Measurements from ENCODE around the gene NPFF. TPM values are rescaled to one million over a fixed set of nuclear protein-coding genes. Genes with fewer than 3 reads are reported as not detected.

Gene NPFF
- total and polyA plus RNA-seq, 4 donors = not detected

GRCh38 chr12:53532524-53533445 is 25.5 kb upstream of the NPFF start:
- no peaks in the 10 kb centered on the region for H3K9me3 ChIP-seq (ENCODE audit: control insufficient read depth in 4 of 4, low read length in 3 of 4)
- no peak overlapping the region for H3K27ac ChIP-seq (ENCODE audit: low read depth in 1 of 2, low read length in 2 of 2)
- H3K4me1 ChIP-seq (ENCODE audit: control insufficient read depth in 4 of 4, insufficient read depth in 4 of 4, low read length in 3 of 4) = peaks cover 0 to 2% (median 0%) of the 10 kb centered on the region in 4 donors
- no peak for DNase-seq (ENCODE audit: low spot score)
- no peak overlapping the region for H3K9ac ChIP-seq (ENCODE audit: low read depth in 1 of 2, low read length in 2 of 2)
- no peaks in the 10 kb centered on the region for H3K27me3 ChIP-seq (ENCODE audit: control insufficient read depth in 4 of 4, insufficient read depth in 4 of 4, low read length in 3 of 4)
- 91% methylated on average over 7 of the region's 7 CpGs for WGBS
- peaks cover 5 to 64% (median 49%) of the 10 kb centered on the region in 4 donors for H3K36me3 ChIP-seq (ENCODE audit: control insufficient read depth in 4 of 4, insufficient read depth in 3 of 4, low read depth in 1 of 4, low read length in 3 of 4)
- no peak for TF ChIP-seq FOXA1 (IDR thresholded peaks at IDR 0.05)
- TF ChIP-seq ZBTB33 (IDR thresholded peaks at IDR 0.05) = no peak
- no peak overlapping the region for H3K4me3 ChIP-seq (ENCODE audit: low read depth in 1 of 3, low read length in 3 of 3)

- Histone ChIP-seq H3K9ac (ENCODE audit: low read depth in 1 of 2, low read length in 2 of 2) (no peak overlapping the region), H3K9me3 (ENCODE audit: control insufficient read depth in 4 of 4, low read length in 3 of 4) (no peaks in the 10 kb centered on the region), H3K4me3 (ENCODE audit: low read depth in 1 of 3, low read length in 3 of 3) (no peak overlapping the region), H3K36me3 (ENCODE audit: control insufficient read depth in 4 of 4, insufficient read depth in 3 of 4, low read depth in 1 of 4, low read length in 3 of 4) (peaks cover 4 to 59% (median 52%) of the 10 kb centered on the region in 4 donors), H3K4me1 (ENCODE audit: control insufficient read depth in 4 of 4, insufficient read depth in 4 of 4, low read length in 3 of 4) (no peaks in the 10 kb centered on the region), H3K27ac (ENCODE audit: low read depth in 1 of 2, low read length in 2 of 2) (no peak overlapping the region), H3K27me3 (ENCODE audit: control insufficient read depth in 4 of 4, insufficient read depth in 4 of 4, low read length in 3 of 4) (no peaks in the 10 kb centered on the region)
- DNase-seq (ENCODE audit: low spot score) = no peak
- 81% methylated on average over 3 of the region's 3 CpGs for WGBS
- TF ChIP-seq TAF1 (conservative IDR thresholded peaks at IDR 0.05) (no peak), GABPA (IDR thresholded peaks at IDR 0.05 in 1 of 2, conservative IDR thresholded peaks at IDR 0.05 in 1 of 2) (no peak), CTCF (IDR thresholded peaks at IDR 0.05; ENCODE audit: low read depth, low read length, missing input control) (no peak), RAD21 (IDR thresholded peaks at IDR 0.05) (no peak), SP1 (IDR thresholded peaks at IDR 0.05) (no peak), FOXA2 (IDR thresholded peaks at IDR 0.05) (no peak), FOXA1 (IDR thresholded peaks at IDR 0.05) (no peak), JUND (IDR thresholded peaks at IDR 0.05) (no peak), ATF3 (IDR thresholded peaks at IDR 0.05) (no peak)
Observed at GRCh38 chr12:53532021-53532420, 24.7 kb upstream of the NPFF start.

- Histone ChIP-seq H3K4me1 (ENCODE audit: control insufficient read depth in 4 of 4, insufficient read depth in 4 of 4, low read length in 3 of 4) (no peaks in the 10 kb centered on the region), H3K36me3 (ENCODE audit: control insufficient read depth in 4 of 4, insufficient read depth in 3 of 4, low read depth in 1 of 4, low read length in 3 of 4) (peaks cover 3 to 56% (median 49%) of the 10 kb centered on the region in 4 donors), H3K4me3 (ENCODE audit: low read depth in 1 of 3, low read length in 3 of 3) (no peak overlapping the region), H3K9me3 (ENCODE audit: control insufficient read depth in 4 of 4, low read length in 3 of 4) (no peaks in the 10 kb centered on the region), H3K9ac (ENCODE audit: low read depth in 1 of 2, low read length in 2 of 2) (no peak overlapping the region), H3K27me3 (ENCODE audit: control insufficient read depth in 4 of 4, insufficient read depth in 4 of 4, low read length in 3 of 4) (no peaks in the 10 kb centered on the region), H3K27ac (ENCODE audit: low read depth in 1 of 2, low read length in 2 of 2) (no peak overlapping the region)
- WGBS = 97% methylated on average over 4 of the region's 4 CpGs
- no peak for DNase-seq (ENCODE audit: low spot score)
- no peak for TF ChIP-seq FOXA2 (IDR thresholded peaks at IDR 0.05)
- TF ChIP-seq RXRA (IDR thresholded peaks at IDR 0.05) = no peak
- no peak for TF ChIP-seq GABPA (IDR thresholded peaks at IDR 0.05 in 1 of 2, conservative IDR thresholded peaks at IDR 0.05 in 1 of 2)
- no peak for TF ChIP-seq JUND (IDR thresholded peaks at IDR 0.05)
- no peak for TF ChIP-seq SP1 (IDR thresholded peaks at IDR 0.05)
- TF ChIP-seq ATF3 (IDR thresholded peaks at IDR 0.05) = no peak
- TF ChIP-seq REST (IDR thresholded peaks at IDR 0.05) = no peak
- no peak for TF ChIP-seq HNF4G (IDR thresholded peaks at IDR 0.05)
- no peak for TF ChIP-seq NR2F2 (IDR thresholded peaks at IDR 0.05)
- no peak for TF ChIP-seq YY1 (IDR thresholded peaks at IDR 0.05)
- TF ChIP-seq MAX (IDR thresholded peaks at IDR 0.05) = no peak
- no peak for TF ChIP-seq EGR1 (IDR thresholded peaks at IDR 0.05; ENCODE audit: low read depth in 2 of 2)
- no peak for TF ChIP-seq TAF1 (conservative IDR thresholded peaks at IDR 0.05)
- no peak for TF ChIP-seq HNF4A (conservative IDR thresholded peaks at IDR 0.05)
- TF ChIP-seq RAD21 (IDR thresholded peaks at IDR 0.05) = no peak
Observed at GRCh38 chr12:53530920-53531319, 23.6 kb upstream of the NPFF start.

All from liver (tissue), 9 donors.